GM12874 (cell line): ENCODE measurements around the gene KIR2DL3.
"Not testable (repeated sequence)": the region's sequence is repeated elsewhere in the genome, so short reads cannot be mapped to it uniquely, and the experiment has no call there.

Experiments used
- CTCF ChIP-seq: IDR thresholded peaks from 2 replicates; pipeline ENCODE4 v1.5.1; 2011; ENCODE audit warnings: low read depth, mild to moderate bottlenecking, control low read depth, low read length, moderate library complexity; ENCODE audit not compliant: insufficient read depth

KIR2DL3 gene

GRCh38 chr19:54728167-54728566 is 10.1 kb upstream of the KIR2DL3 start:
- TF ChIP-seq CTCF = no peak

- no peak for TF ChIP-seq CTCF
Observed at GRCh38 chr19:54729416-54730188, 8.7 kb upstream of the KIR2DL3 start.

GRCh38 chr19:54731191-54731590 is 7.1 kb upstream of the KIR2DL3 start:
- no peak for TF ChIP-seq CTCF

- no peak for TF ChIP-seq CTCF
Observed at GRCh38 chr19:54738715-54739114, 402 bp downstream of the KIR2DL3 start.

GRCh38 chr19:54739587-54740497 is 1.5 kb downstream of the KIR2DL3 start:
- TF ChIP-seq CTCF = no peak

- TF ChIP-seq CTCF = not testable (repeated sequence)
Observed at GRCh38 chr19:54769646-54770045, 31.3 kb downstream of the KIR2DL3 start, which contains the start of gene KIR2DL1. KIR2DL1 (plus strand) TSS chr19:54769793; CDS start chr19:54769851, 58 bp downstream.

GRCh38 chr19:54790711-54791110 is 52.4 kb downstream of the KIR2DL3 start:
- no peak for TF ChIP-seq CTCF
